Stimulated activated naive CD8-positive, alpha-beta T cell treated with anti-CD3 and anti-CD28 coated beads, Interleukin-15, Interleukin-2, amounts not matched to agents 100 U/mL and 50 U/mL, for 24 hours (primary cell): Measurements from ENCODE around the gene ANO6.

Source experiments
- ATAC-seq: fragments of 150-1000 bp; cut with Tn5 transposase; one replicate; pipeline ENCODE4 v1.10.0; 2021
- DNase-seq: peaks from one replicate; pipeline ENCODE4 v3.0.0; 2021

The ANO6 gene

DNA sequence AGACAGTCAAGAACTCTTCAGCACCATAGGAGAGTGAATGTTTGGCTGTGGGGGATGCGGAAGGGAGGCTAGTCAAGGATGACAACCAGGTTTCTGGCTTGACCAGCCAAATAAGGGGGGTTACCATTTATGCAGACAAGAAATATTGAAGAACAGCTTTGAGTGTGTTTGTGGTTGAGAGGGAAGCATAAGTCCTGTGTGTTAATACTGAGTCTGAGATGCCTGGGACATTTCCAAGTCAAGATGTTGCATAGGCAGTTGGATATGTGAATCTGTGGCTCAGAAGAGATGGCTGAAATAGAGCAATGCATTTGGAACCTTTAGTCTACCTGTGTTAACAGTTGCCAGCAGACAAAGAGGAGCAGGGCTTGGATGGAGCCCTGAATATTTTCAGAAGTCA, 66.1 kb downstream of the ANO6 start:
- DNase-seq = no peak
- ATAC-seq = no peak

DNA sequence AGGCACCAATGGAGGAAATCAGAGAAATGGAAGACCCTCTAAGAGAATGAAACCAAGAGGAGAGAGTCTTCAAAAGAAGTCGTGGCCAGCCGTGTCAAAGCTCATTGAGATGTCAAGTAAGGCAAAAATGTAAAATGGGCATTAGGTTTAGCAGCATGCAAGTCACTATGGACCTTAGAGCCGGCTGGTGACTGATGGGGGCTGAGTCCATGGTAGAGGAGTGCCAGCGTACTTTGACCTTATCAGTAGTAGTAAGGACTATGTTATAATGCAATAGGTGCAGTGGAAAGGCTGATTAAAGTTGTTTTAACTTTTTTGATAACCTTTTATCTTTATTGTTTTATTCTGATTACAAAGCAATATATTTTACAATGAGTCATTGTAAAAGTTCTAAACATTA, 66.5 kb downstream of the ANO6 start:
- ATAC-seq = no peak
- no peak for DNase-seq

DNA sequence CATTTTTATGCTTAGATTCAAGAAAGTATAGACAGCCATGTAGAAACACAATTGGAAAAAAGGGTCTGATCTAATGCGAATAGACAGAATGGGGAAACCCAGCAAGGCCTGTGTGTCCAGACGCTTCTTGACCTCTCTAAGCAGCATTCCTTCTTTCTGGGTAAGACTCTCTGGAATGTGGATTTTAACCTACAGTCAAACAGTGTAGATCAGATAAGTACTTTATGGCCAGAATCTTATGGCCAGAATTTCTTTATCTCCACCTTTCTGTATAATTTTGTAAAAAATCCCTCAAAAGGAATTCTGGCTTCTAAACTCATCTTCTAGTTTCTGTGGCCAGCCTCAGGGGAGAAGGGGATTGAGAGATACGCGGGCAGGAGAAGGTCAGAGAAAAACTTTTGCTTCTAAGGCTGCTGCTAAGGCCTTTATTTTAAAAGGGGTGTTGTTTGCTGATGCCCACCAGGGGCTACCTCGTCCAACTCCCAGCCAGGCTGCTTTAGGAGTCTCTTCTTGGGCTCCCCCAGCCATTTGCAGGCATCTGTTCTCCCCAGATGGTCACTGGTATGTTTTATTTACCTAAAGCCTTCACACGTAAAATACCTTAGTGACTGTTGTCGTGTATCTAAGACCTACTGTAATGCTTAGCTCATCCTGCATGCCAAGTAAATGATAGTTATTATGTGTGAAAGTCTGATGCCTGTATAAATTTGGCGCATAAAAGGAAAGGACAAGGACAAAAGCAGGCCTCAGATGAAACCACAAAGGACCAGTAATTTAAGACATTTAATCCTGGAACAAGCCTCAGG, 68.4 kb downstream of the ANO6 start:
- DNase-seq = no peak
- ATAC-seq = no peak

- ATAC-seq (no peak), DNase-seq (no peak)
These were observed 69.8 kb downstream of the ANO6 start for GRCh38 chr12:45285717-45286116.

DNA sequence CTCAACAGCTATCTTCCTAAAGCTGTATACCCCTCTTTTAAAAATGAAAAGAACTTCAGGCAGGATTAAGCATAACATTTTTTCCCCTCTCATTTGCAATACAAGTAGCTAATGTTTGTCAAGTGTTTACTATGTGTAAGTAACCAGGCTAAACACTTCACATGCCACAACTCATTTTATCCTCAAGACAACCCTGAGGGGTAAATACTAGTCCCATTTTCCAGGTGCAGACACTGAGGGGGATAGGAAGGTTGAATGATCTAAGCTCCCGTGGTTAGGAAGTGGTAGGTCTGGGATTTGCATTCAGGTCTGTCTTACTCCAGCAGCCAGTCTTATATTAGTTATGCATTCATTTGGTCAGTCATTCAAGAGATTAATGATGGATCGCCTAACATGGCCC, 70.7 kb downstream of the ANO6 start:
- ATAC-seq = no peak
- no peak for DNase-seq

DNA sequence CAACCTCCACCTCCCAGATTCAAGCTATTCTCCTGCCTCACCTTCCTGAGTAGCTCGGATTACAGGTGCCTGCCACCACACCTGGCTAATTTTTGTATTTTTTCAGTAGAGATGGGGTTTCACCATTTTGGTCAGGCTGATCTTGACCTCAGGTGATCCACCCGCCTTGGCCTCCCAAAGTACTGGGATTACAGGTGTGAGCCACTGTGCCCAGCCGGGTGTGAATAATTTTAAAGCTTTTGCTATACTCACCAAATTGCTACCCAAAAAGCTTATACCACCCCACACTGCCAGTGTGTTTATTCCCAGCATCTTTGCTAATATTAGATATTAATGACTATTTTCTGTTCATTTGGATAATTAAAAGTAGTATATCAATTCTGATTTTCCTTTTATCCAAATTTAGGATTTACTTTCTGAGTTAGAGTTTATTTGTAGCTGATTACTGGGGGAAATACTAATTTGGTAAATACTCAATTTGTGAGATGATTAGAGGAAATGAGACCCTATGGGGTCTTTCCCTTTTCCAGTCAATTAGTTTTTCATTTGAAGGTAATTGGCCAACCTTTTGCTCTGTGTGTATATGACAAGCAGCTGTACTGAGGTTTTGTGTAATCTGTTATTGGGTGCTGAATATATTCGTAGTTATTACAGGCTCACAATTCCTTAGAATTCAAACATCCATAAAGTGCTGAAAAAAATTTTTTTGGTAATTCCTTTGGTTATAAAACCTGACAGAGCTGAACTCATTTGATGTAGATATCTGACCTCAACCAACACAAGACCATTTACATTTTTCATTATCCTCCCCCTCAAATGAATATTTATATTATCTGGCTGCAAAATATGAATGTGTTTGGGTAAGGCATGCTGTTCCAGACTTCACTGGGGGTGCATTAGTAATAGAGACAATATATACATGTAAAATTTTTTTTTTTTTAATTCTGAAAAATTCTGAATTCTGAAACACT, 73.6 kb downstream of the ANO6 start:
- no peak for DNase-seq
- no peak for ATAC-seq

DNA sequence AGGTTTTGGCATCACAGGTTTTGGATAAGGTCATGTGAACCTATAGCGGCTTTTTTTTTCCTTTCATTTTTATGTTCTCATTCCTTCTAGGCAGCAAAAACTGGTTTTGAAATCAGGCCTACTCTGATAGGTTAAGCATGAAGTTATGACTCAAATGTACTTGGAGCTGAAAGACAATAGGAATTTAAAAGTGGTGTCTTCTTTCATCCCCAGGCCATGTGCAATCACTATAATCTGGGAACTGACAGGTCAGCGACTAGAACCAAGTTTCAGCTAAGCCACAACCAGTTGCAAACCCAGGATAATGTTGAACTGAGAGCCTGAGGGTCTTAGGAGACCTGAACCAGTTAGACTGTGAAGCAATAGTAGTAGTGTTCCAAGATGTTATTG, 74.3 kb downstream of the ANO6 start:
- no peak for DNase-seq

DNA sequence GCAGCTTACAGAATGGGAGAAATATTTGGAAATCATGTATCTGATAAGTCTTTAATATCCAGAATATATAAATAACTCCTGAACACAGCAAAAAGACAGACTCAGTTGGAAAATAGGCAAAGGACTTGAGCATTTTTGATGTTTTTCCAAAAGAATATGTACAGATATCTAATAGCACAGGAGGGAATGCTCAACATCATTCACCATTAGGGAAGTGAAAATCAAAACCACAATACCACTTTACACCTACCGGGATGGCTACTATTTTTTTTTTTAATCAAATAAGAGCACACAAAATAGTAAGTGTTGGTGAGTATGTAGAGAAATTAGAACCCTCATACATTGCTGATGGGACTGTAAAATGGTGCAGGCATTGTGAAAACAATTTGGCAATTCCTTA, 75.6 kb downstream of the ANO6 start:
- no peak for DNase-seq
- ATAC-seq = no peak

More for the DNA sequence above, 74.3 kb downstream of the ANO6 start:
- ATAC-seq = no peak

- ATAC-seq (no peak), DNase-seq (no peak)
These were observed 76.7 kb downstream of the ANO6 start for GRCh38 chr12:45292486-45293195.

GRCh38 chr12:45294906-45295305, 79.0 kb downstream of the ANO6 start:
- DNase-seq (no peak), ATAC-seq (no peak)

GRCh38 chr12:45296046-45296586, 80.2 kb downstream of the ANO6 start:
- no peak for ATAC-seq
- DNase-seq = no peak

DNA sequence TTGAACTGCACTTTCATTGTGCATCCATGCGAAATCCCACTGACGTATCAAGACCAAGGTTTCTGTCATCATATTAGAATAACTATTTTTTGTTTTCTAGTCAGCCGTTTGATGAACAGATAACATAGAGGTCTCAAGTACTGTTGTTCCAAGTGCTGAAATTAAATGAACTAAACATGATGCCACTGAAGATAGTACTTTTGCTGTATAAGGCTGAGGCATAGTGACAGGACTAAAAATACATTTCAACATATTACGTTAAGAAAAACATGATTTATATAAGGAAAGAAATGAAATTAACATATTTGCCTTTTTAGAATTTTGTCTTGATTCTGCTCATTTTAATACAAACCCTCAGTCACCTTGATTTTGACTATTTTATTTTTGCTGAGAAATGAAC, 82.2 kb downstream of the ANO6 start:
- ATAC-seq (no peak), DNase-seq (no peak)

DNA sequence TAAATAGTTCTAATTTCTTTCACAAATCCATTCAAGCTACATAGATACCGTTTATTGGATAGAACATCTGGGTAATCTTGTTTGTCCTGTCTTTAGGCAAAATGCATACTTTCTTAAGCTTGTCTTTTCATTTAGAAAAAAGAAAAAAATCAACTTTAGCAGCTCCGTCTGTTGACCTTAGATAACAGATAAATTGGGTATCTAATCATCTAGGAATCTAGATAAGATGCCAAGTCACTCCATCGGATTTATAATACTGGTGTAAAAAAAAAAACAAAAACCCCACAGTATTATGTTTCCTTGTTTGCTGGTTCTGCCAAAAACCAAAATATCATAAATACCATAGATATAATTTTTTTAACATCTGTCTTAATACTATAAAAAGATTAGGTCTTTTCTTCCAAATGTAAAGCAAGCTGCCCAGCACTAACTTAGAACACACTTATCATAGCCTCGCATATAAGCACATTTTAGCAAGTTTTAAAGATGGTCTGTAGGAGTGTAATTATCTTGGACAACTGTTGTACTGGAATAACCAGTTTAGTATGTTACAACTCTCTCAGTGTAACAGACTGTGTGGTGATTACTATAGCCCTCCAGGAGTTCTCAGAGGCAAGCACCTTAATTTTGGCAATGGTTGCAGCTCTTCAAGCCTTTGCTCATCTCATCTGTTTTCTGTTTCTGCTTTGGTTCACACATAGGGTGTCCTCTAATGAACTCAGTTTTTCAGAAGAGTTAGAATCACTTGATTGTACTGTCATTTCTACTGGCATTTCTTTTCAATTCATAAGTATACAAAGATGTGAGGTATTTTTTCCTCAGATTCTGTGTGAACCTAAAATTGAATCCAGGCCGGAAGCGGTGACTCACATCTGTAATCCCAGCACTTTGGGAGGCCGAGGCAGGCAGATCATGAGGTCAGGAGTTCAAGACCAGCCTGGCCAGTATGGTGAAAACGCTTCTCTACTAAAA, 83.1 kb downstream of the ANO6 start:
- DNase-seq (no peak), ATAC-seq (no peak)

DNA sequence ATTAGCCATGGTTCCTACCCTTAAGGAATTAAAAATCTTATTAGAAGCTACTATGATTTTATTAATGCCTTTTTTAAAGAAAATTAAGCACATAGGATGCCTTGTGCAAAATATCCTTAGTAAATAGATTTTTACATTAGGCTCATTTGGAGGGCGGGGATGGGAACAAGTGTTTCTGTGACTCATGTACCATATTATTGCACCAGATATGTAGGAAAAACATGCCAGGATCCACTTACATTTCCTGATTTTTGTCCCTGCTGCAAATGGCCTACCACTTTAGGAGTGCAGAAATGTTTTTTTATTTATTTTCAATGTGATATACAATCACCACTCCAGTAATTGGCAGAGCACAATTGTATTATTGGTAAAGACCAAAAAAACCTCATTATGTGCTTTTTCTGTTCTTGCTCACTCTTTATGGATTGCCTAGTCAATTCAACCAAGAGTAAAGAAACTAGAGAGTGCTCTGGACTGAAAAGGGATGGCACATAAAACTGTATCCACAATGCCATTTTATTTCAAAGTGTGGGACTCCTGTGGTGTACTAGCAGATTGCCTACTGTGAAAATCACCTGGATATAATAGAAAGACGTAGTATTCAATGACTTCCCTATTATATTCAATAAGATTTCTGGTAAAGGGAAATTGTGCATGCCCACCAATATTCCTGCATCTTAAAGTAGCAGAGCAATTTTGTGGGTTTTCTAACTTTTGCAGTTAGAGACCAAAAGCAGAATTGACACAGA, 86.9 kb downstream of the ANO6 start:
- ATAC-seq (no peak), DNase-seq (no peak)

- ATAC-seq (no peak), DNase-seq (no peak)
These were observed 88.0 kb downstream of the ANO6 start for GRCh38 chr12:45303945-45304344.

GRCh38 chr12:45304514-45305178, 88.8 kb downstream of the ANO6 start:
- DNase-seq (no peak), ATAC-seq (no peak)

DNA sequence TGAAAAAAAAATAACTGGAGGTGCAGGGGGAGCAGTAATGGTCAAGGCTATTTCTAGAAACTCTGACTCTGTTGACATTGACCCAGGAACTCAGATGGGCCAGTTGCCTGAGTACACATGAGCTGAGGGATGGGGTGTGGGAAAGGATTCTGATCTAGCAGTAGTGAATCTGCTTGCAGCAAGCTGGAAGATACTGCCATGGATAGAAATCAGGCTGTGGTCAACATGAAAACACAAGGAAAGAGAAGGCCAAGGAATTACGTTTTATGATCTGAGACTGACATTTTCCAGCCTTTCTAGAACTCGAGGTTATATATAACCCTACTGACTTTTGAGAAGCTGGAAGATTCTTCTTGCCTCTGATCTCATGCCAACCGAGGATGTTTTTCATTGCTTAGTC, 90.0 kb downstream of the ANO6 start:
- DNase-seq (no peak), ATAC-seq (no peak)

- DNase-seq (no peak), ATAC-seq (no peak)
These were observed 94.1 kb downstream of the ANO6 start for GRCh38 chr12:45309836-45310626.

DNA sequence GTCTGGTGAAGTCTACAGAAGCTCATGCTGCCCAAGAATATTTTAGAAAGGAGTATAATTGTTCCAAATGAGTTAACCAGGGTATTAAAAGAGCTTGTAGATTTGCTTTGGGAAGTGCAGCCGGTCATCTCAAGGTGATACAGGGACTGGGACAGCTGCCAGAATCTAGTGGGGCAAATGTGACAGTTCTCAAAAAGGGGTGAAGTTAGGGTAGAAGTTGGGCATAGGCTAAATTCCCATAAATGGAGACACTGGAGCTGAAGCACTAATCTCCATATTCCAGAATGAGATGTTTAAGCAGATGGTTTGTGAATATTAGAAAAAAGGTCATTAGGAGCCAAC, 94.7 kb downstream of the ANO6 start:
- ATAC-seq = no peak
- DNase-seq = no peak
